Activated T-cell treated with anti-CD3 and anti-CD28 coated beads, Interleukin-2, amount 50 U/mL, for 72 hours (primary cell): Measurements from ENCODE around the gene PIGT. TPM values are rescaled to one million over a fixed set of nuclear protein-coding genes. Genes with fewer than 3 reads are reported as not detected.

Source experiments
- ATAC-seq, 2 donors: fragments of 150-1000 bp; cut with Tn5 transposase; replicated peaks in 1 of 2; 2 replicates each; pipeline ENCODE4 v1.10.0; 2021; ENCODE audit warnings: moderate library complexity in 2 of 2, mild to moderate bottlenecking in 1 of 2
- DNase-seq, 2 donors: peaks; one replicate each; pipeline ENCODE4 v3.0.0; 2021 to 2022; ENCODE audit warnings: mixed read lengths in 1 of 2
- H3K27ac Mint-ChIP-seq: one replicate; pipeline ENCODE4 v1.8.0; 2022; ENCODE audit warnings: mild to moderate bottlenecking, moderate library complexity, mixed read lengths
- H3K27me3 Mint-ChIP-seq: one replicate; pipeline ENCODE4 v1.8.0; 2022; ENCODE audit warnings: low read depth, mixed read lengths
- H3K36me3 Mint-ChIP-seq, 2 donors: one replicate each; pipeline ENCODE4 v1.8.0; 2022; ENCODE audit warnings: mixed read lengths in 2 of 2, mild to moderate bottlenecking in 1 of 2; ENCODE audit not compliant: insufficient read depth in 2 of 2
- H3K4me1 Mint-ChIP-seq: one replicate; pipeline ENCODE4 v1.8.0; 2022; ENCODE audit warnings: low read depth, mixed read lengths
- H3K4me3 Mint-ChIP-seq, 2 donors: one replicate each; pipeline ENCODE4 v1.8.0; 2022; ENCODE audit warnings: mild to moderate bottlenecking in 2 of 2, mixed read lengths in 2 of 2, moderate library complexity in 2 of 2
- H3K9me3 Mint-ChIP-seq, 2 donors: one replicate each; pipeline ENCODE4 v1.8.0; 2022; ENCODE audit warnings: mixed read lengths in 2 of 2
- total RNA-seq, 2 donors: library from RNA; stranded (reverse); gene quantifications; one replicate each; pipeline ENCODE4 v1.2.3, GENCODE V29; 2022

Gene PIGT
- 10 to 100 TPM; 60.4 to 63.7 TPM for total RNA-seq

GRCh38 chr20:45415822-45416637 is at the start of gene PIGT:
Gene PIGT (plus strand): TSS chr20:45416141. CDS start chr20:45416157, 16 bp downstream.
- Mint-ChIP-seq H3K4me1 (peaks cover 46% of the 10 kb centered on the region), H3K36me3 (peaks cover 4 to 18% of the 10 kb centered on the region in 2 donors), H3K4me3 (peak within 1 kb of the TSS; percentile 93 to 94), H3K27ac (peak within 1 kb of the TSS; percentile 96), H3K27me3 (no peaks in the 10 kb centered on the region), H3K9me3 (no peaks in the 10 kb centered on the region)
- ATAC-seq (peak; percentile 86 to 91), DNase-seq (peak; percentile 88 to 90)

GRCh38 chr20:45366192-45366591 is 49.7 kb upstream of the PIGT start:
- no peaks in the 10 kb centered on the region for H3K27me3 Mint-ChIP-seq
- peaks cover 0 to 2% of the 10 kb centered on the region in 2 donors for H3K36me3 Mint-ChIP-seq
- peaks cover 41% of the 10 kb centered on the region for H3K4me1 Mint-ChIP-seq
- no peak overlapping the region for H3K27ac Mint-ChIP-seq
- no peaks in the 10 kb centered on the region for H3K9me3 Mint-ChIP-seq
- H3K4me3 Mint-ChIP-seq = no peak overlapping the region
- DNase-seq = no peak
- ATAC-seq = no peak

- Mint-ChIP-seq H3K9me3 (no peaks in the 10 kb centered on the region), H3K4me1 (peaks cover 41% of the 10 kb centered on the region), H3K4me3 (no peak overlapping the region), H3K27me3 (no peaks in the 10 kb centered on the region), H3K27ac (no peak overlapping the region), H3K36me3 (peaks cover 0 to 2% of the 10 kb centered on the region in 2 donors)
- ATAC-seq (no peak), DNase-seq (no peak)
Observed at GRCh38 chr20:45366631-45367030, 49.3 kb upstream of the PIGT start.

- Mint-ChIP-seq H3K36me3 (peaks cover 0 to 2% of the 10 kb centered on the region in 2 donors), H3K4me3 (no peak overlapping the region), H3K27ac (no peak overlapping the region), H3K27me3 (no peaks in the 10 kb centered on the region), H3K9me3 (no peaks in the 10 kb centered on the region), H3K4me1 (peaks cover 43% of the 10 kb centered on the region)
- ATAC-seq = no peak
- no peak for DNase-seq
Observed at GRCh38 chr20:45367126-45367525, 48.8 kb upstream of the PIGT start.

- peaks cover 0 to 2% of the 10 kb centered on the region in 2 donors for H3K36me3 Mint-ChIP-seq
- peak overlapping the region; percentile 14 to 28 for H3K4me3 Mint-ChIP-seq
- peak in 1 of 2 donors; percentile 30 for DNase-seq
- peaks cover 47% of the 10 kb centered on the region for H3K4me1 Mint-ChIP-seq
- no peaks in the 10 kb centered on the region for H3K27me3 Mint-ChIP-seq
- H3K9me3 Mint-ChIP-seq = no peaks in the 10 kb centered on the region
- peak; percentile 48 to 64 for ATAC-seq
- peak overlapping the region; percentile 41 for H3K27ac Mint-ChIP-seq
Observed at GRCh38 chr20:45368221-45368980, 47.5 kb upstream of the PIGT start.

- Mint-ChIP-seq H3K9me3 (no peaks in the 10 kb centered on the region), H3K4me1 (peaks cover 40% of the 10 kb centered on the region), H3K27me3 (no peaks in the 10 kb centered on the region), H3K4me3 (no peak overlapping the region), H3K36me3 (peaks cover 0 to 2% of the 10 kb centered on the region in 2 donors), H3K27ac (no peak overlapping the region)
- no peak for ATAC-seq
- no peak for DNase-seq
Observed at GRCh38 chr20:45370571-45371160, 45.3 kb upstream of the PIGT start.

- Mint-ChIP-seq H3K27me3 (no peaks in the 10 kb centered on the region), H3K27ac (no peak overlapping the region), H3K9me3 (no peaks in the 10 kb centered on the region), H3K36me3 (peaks cover 0 to 2% of the 10 kb centered on the region in 2 donors), H3K4me1 (peaks cover 40% of the 10 kb centered on the region), H3K4me3 (peak overlapping the region; percentile 62 to 80)
- DNase-seq (no peak), ATAC-seq (no peak)
Observed at GRCh38 chr20:45372241-45372640, 43.7 kb upstream of the PIGT start.

GRCh38 chr20:45372646-45373352 is 43.1 kb upstream of the PIGT start:
- ATAC-seq = no peak
- Mint-ChIP-seq H3K27ac (no peak overlapping the region), H3K4me1 (peaks cover 37% of the 10 kb centered on the region), H3K36me3 (peaks cover 0 to 2% of the 10 kb centered on the region in 2 donors), H3K9me3 (no peaks in the 10 kb centered on the region), H3K27me3 (no peaks in the 10 kb centered on the region), H3K4me3 (peak overlapping the region; percentile 82 to 84)
- no peak for DNase-seq

- ATAC-seq (peak; percentile 93), DNase-seq (peak; percentile 92 to 95)
- Mint-ChIP-seq H3K4me3 (peak overlapping the region; percentile 82 to 84), H3K36me3 (no peaks in the 10 kb centered on the region), H3K27ac (no peak overlapping the region), H3K27me3 (no peaks in the 10 kb centered on the region), H3K9me3 (no peaks in the 10 kb centered on the region), H3K4me1 (peaks cover 36% of the 10 kb centered on the region)
Observed at GRCh38 chr20:45373353-45374100, 42.4 kb upstream of the PIGT start.

GRCh38 chr20:45374101-45374467 is 41.9 kb upstream of the PIGT start:
- Mint-ChIP-seq H3K27ac (peak overlapping the region; percentile 33), H3K9me3 (no peaks in the 10 kb centered on the region), H3K36me3 (no peaks in the 10 kb centered on the region), H3K27me3 (no peaks in the 10 kb centered on the region), H3K4me3 (peak overlapping the region; percentile 82 to 84), H3K4me1 (peaks cover 34% of the 10 kb centered on the region)
- DNase-seq (no peak), ATAC-seq (no peak)

GRCh38 chr20:45374966-45375365 is 41.0 kb upstream of the PIGT start:
- H3K4me3 Mint-ChIP-seq = no peak overlapping the region
- no peak overlapping the region for H3K27ac Mint-ChIP-seq
- no peaks in the 10 kb centered on the region for H3K9me3 Mint-ChIP-seq
- DNase-seq (no peak), ATAC-seq (no peak)
- H3K4me1 Mint-ChIP-seq = peaks cover 33% of the 10 kb centered on the region
- H3K27me3 Mint-ChIP-seq = no peaks in the 10 kb centered on the region
- no peaks in the 10 kb centered on the region for H3K36me3 Mint-ChIP-seq

- Mint-ChIP-seq H3K4me1 (peaks cover 29% of the 10 kb centered on the region), H3K36me3 (peaks cover 0 to 2% of the 10 kb centered on the region in 2 donors), H3K4me3 (no peak overlapping the region), H3K9me3 (no peaks in the 10 kb centered on the region), H3K27ac (no peak overlapping the region), H3K27me3 (no peaks in the 10 kb centered on the region)
- DNase-seq = no peak
- no peak for ATAC-seq
Observed at GRCh38 chr20:45377269-45377668, 38.7 kb upstream of the PIGT start.
